ENCODE data around the gene KLHDC9. TPM values are rescaled to one million over a fixed set of nuclear protein-coding genes. Genes with fewer than 3 reads are reported as not detected.

The KLHDC9 gene
- total and polyA plus RNA-seq, 2 of the 8 experiments (the other 6 are each of a cell fraction or from before 2014, with no cell fraction given): 6.5 to 15.6 TPM

GRCh38 chr1:161106431-161106830, 8.3 kb downstream of the KLHDC9 start (continued):
- TF ChIP-seq JUND (IDR thresholded peaks at IDR 0.05; ENCODE audit: low read length): no peak
- TF ChIP-seq SP4 (IDR thresholded peaks at IDR 0.05; ENCODE audit: low read length): no peak
- TF ChIP-seq USF2 (IDR thresholded peaks at IDR 0.05; ENCODE audit: low read length): no peak
- no peak for TF ChIP-seq CHD7 (IDR thresholded peaks at IDR 0.05; ENCODE audit: insufficient replicate concordance, low read length)
- no peak for TF ChIP-seq CREB1 (IDR thresholded peaks at IDR 0.05)
- TF ChIP-seq POLR2A (IDR thresholded peaks at IDR 0.05; ENCODE audit: control extremely low read depth in 1 of 2, low read depth in 2 of 2, low read length in 2 of 2): no peak
- no peak for TF ChIP-seq HDAC2 (IDR thresholded peaks at IDR 0.05; ENCODE audit: borderline replicate concordance in 1 of 2, low read depth in 2 of 2, low read length in 2 of 2)
- no peak for TF ChIP-seq MAX (IDR thresholded peaks at IDR 0.05)
- no peak for TF ChIP-seq TBP (IDR thresholded peaks at IDR 0.05; ENCODE audit: low read depth, low read length)
